ENCODE data around the gene PGBD5.

Gene PGBD5

GRCh38 chr1:230345139-230345885 lies 80.8 kb downstream of the PGBD5 start:
- DNase-seq: no peak

DNA sequence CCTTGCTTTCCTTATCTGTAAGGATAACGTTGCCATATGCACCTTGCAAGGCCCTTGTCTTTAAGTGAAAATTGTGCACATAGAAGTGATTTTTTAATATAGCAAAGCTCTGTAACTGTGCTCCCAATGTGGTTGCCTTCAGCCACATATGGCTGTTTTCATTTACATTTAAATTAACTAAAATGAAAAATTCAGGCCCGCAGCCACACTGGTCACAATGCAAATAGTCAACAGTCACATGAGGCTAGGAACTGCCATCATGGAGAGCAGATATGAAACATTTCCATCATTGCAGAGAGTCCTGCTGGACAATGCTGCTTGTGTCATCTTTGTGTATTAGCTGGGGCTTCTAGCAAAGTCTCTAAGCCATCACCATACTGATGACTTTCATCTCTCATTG lies 83.4 kb downstream of the PGBD5 start:
- no peak for DNase-seq

GRCh38 chr1:230342019-230342418 lies 84.1 kb downstream of the PGBD5 start:
- DNase-seq: no peak

DNA sequence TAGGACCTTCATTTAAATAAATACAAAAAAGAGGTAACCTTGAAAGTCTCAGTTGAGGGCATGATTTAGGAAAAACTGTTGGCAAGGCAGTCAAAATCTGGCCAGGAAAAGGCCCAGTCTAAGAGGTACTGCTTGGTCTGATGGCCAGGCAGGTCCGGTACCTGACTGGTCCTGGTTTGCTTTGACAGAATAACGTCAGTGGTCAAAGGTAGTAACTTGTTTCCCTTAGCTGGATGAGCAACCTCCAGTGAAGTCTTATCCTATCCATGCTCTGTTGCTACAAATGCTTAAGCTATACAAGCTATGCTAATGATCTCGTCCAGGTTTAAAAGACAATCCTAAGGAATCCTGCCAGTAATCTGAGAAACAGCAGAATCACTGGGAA lies 85.0 kb downstream of the PGBD5 start:
- DNase-seq: no peak

- DNase-seq: no peak
Measured at GRCh38 chr1:230340526-230341161, 85.5 kb downstream of the PGBD5 start.

GRCh38 chr1:230339033-230339432 lies 87.1 kb downstream of the PGBD5 start:
- DNase-seq: no peak

GRCh38 chr1:230337266-230337665 lies 88.9 kb downstream of the PGBD5 start:
- DNase-seq: no peak

DNA sequence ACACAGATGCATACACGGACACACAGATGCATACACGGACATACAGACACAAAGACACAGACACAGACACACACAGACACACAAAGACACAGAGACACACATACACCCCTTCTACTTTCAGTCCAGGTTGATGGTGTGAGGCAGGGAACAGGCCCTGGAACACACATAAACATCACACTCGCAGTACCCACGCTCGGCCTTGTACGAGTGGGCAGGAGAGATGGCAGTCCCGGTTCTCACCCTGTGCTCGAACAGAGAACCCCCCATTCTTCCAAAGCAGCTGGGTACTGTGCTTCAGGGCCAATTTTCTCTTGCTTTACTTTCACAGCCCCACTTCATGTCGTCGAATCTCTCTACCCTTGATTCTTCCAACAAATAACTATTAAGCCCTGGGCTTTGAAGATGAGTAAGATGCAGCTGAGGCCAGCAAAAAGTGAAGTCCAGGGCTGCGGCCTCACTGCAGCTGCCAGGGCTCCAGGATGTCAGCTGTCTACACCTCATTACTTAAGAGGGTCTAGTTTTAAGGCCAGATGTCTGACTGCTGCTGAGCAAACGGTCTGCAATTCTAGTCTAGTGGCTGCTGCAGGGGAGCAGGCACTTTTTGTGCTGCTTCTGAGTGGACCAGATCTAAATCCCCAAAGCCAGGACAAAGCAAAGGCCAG lies 90.1 kb downstream of the PGBD5 start:
- no peak for DNase-seq

GRCh38 chr1:230334447-230334837 lies 91.7 kb downstream of the PGBD5 start:
- no peak for DNase-seq

- DNase-seq: no peak
Measured at GRCh38 chr1:230333590-230334446, 92.3 kb downstream of the PGBD5 start.

DNA sequence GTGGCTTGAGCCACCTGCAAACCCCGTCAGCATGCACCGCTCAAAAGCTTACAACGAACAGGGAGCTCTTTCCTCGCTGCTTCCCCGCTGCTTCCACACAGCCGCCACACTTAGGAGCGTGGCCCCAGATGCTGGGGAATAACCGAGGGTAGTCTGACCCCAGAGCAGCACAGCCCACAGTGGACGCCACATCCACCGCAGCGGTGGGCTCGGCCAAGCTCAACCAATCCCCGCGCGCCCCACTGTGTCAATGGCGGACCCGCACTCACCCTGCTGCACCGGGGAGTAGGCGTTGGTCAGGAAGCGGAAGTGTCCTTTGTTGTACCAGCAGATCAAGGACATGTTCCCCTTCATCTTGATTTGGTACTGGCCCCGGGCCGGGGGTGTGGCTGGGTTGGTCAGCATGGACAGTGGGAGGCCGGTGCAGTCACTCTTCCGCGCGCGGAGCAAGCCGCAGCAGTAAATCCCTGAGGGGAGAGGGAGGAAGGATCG lies 93.5 kb downstream of the PGBD5 start:
- no peak for DNase-seq

DNA sequence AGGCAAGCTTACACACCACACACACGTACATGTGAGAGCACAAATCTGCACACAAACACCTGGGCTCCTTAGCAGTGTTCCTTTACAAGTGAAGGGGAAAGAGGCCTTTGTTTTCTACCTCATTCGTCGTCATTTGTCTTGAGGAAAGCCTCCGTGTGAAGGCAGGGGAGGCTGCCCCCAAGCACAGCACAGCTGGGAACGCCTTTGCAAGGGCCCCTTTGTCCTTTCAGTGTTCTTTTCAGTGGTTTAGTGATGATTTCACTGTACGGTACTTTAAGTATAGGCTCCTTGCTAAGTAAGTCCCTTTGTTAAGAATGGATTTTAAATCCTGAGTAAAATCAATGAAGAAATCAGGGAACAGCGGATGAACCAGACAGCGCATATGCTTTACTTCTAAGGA lies 94.1 kb downstream of the PGBD5 start:
- no peak for DNase-seq

DNA sequence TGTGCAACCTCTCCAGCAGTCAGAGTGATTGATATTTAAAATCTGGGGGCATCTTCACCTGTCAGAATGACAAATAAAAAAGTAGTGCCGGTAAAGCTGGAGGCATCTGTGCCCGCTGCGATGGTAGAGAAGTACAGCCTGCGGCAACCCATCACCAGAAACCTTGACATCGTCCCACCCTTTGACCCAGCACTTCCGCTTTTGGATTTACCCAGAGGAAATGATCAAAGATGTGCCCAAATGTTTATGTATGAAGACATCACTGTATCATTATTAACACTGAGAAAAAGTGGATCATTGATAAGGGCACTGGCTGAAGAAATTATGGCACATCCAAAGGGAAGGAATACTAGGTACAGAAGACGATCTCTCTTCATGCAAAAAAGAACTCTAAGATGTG lies 96.0 kb downstream of the PGBD5 start:
- DNase-seq: no peak

GRCh38 chr1:230328342-230329015 lies 97.7 kb downstream of the PGBD5 start:
- DNase-seq: no peak

GRCh38 chr1:230327892-230328284 lies 98.2 kb downstream of the PGBD5 start:
- no peak for DNase-seq

GRCh38 chr1:230326971-230327891 lies 98.9 kb downstream of the PGBD5 start:
- no peak for DNase-seq

- DNase-seq: no peak
Measured at GRCh38 chr1:230323686-230324085, 102.4 kb downstream of the PGBD5 start.

- no peak for DNase-seq
Measured at GRCh38 chr1:230322967-230323547, 103.1 kb downstream of the PGBD5 start.

DNA sequence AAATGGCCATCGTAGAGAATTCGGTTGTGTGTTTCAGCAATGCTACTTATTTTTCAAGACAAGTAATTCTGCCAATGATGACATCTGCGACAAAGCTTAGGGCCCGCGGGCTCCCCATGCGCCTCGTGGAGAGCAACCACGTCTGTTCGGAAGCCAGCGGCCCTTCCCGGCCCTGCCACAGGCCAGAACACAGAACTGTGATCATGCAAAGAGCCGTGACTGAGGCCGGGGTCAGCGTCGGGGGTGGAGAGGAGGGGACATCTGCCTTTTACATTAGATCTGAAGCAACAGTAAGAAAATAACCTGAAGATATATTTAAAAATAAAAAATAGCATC lies 103.7 kb downstream of the PGBD5 start:
- DNase-seq: no peak

DNA sequence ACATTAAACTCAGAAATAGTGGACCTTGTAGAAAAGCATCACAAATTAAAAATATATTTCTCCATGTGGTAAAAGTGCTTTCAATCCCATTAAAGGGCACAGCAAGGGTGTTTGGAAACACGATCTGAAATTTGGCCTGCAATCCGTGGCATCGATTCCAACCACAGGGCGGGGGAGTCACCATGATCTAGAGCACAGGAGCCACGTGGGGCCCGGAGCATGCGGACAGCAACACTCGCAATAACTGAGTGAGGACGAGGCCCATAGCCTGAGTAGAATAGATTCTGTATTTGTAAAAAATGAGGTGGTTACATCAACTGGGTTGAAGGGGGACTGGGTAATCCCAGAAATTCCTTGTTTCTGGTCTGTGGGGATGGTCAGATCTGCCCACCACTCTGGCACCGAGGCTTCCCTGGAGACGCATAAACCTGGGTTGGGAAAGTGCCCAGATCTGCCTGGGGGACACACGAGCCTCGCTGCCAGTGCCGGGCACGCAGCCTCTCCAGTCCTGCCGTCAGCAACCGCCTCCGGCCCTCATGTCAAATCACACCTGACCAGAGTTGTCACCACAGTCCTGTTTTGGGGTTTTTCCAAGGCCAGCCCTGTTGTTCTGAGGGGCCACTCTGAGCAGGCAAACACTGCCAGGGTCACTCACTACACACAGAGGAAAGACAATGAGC lies 104.3 kb downstream of the PGBD5 start:
- DNase-seq: no peak

DNA sequence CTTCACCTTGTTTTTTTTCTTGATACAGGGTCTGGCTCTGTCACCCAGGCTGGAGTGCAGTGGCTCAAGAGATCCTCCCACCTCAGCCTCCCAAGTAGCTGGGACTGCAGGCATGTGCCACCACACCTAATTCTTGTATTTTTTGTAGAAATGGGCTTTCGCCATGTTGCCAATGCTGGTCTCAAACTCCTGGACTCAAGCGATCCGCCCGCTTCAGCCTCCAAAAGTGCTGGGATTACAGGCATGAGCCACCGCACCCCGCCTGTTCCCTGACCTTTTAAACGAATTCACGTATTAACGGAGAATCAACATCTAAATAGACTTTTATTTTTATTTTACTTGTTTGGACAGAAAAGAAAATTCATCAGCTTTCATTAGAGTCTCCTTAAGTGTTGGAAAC lies 104.8 kb downstream of the PGBD5 start:
- no peak for DNase-seq
